ENCODE data around the gene GNG14. TPM values are rescaled to one million over a fixed set of nuclear protein-coding genes. Genes with fewer than 3 reads are reported as not detected.

The GNG14 gene
- total RNA-seq, 4 donors from 2014 or later, result not detected

DNA sequence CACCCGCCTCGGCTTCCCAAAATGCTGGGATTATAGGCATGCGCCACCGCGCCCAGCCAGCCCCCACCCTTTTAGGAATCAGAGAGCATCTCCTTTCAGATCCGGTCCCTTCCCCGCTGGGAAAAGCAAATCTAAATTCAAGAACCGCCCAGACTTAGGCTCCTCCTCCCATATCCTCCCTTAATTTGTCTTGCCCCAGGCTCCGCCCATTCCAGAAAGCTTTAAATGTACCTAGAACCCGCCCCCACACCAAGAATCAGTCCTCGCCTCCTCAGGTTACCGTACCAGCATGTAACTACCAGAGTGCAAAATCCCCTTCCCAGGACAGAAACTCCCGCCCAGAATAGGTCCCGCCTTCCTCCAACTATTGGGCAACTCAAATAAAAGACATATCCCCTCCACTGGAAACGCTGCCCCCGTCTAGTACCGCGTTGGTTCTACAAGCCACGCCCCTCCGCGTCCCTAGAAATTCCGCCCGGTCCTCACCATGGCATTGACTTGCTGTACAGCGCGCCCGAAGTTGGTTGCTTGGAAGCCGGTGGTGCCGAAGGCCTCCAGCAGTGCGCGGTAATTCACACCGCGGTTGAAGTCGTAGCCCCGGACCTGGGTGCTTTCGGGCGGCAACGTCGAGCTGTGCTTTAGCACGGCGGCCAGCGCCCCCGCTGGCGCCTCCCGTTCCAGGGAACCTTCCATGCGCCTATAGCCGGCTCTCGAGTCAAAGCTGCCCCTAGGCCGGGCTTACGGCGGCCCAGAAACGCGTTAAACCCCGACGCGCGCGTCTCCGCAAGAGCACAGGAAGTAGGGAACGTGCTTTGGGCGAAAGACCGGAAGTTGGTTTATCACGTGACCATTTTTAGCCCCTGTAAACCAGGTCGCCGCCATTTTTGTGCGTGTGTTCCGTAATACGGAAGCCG is 6.5 kb upstream of the GNG14 start, which contains the start of gene DHPS:
DHPS (minus strand) TSS at position 807 of the 914 bp plus-strand sequence; CDS start at position 693, 114 bp downstream.
- Histone ChIP-seq H3K4me3 (peak within 1 kb of the TSS; percentile 87 to 99 (median 96)), H3K9me3 (no peaks in the 10 kb centered on the region), H3K27me3 (no peaks in the 10 kb centered on the region), H3K27ac (replicated peaks in 1 of 4) (peak within 1 kb of the TSS; percentile 95 to 100 (median 98)), H3K36me3 (peaks cover 32 to 40% (median 39%) of the 10 kb centered on the region in 4 donors), H3K4me1 (peaks cover 16 to 30% (median 26%) of the 10 kb centered on the region in 4 donors)
- intact Hi-C loops (cut with DNase I), result loop anchor here (10.0 kb wide), 1 partner anchor 163 kb away; no protein-coding TSS in a partner anchor
- TF ChIP-seq, protein P1, sequence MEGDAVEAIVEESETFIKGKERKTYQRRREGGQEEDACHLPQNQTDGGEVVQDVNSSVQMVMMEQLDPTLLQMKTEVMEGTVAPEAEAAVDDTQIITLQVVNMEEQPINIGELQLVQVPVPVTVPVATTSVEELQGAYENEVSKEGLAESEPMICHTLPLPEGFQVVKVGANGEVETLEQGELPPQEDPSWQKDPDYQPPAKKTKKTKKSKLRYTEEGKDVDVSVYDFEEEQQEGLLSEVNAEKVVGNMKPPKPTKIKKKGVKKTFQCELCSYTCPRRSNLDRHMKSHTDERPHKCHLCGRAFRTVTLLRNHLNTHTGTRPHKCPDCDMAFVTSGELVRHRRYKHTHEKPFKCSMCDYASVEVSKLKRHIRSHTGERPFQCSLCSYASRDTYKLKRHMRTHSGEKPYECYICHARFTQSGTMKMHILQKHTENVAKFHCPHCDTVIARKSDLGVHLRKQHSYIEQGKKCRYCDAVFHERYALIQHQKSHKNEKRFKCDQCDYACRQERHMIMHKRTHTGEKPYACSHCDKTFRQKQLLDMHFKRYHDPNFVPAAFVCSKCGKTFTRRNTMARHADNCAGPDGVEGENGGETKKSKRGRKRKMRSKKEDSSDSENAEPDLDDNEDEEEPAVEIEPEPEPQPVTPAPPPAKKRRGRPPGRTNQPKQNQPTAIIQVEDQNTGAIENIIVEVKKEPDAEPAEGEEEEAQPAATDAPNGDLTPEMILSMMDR (IDR thresholded peaks at IDR 0.05), result no peak
- peak; percentile 80 to 89 for TF ChIP-seq POLR2AphosphoS5 (IDR thresholded peaks at IDR 0.05)
- WGBS, result 1% methylated on average over 48 of the region's 68 CpGs
- peak; percentile 97 for DNase-seq (ENCODE audit: extremely low spot score)

DNA sequence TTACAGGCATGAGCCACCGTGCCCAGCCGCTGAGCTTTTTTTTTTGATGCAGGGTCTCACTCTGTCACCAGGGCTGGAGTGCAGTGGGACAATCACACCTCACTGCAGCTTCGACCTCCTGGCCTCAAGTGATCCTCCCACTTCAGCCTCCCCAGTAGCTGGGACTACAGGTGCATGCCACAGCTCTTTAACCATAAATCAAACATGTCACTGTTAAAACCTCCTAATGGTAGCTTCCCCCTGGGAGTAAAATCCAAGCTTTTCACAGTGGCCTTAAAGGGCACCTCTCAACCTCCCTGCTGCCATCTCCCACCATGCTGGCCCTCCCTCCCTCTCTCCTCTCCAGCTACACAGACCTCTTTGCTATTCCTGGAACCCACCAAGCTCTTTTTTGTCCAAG is 2.0 kb upstream of the GNG14 start:
- no peak for TF ChIP-seq POLR2AphosphoS5 (IDR thresholded peaks at IDR 0.05)
- TF ChIP-seq POLR2A (IDR thresholded peaks at IDR 0.05; ENCODE audit: low read depth), result no peak
- no peak for TF ChIP-seq EP300 (IDR thresholded peaks at IDR 0.05)
- TF ChIP-seq, protein P1 (IDR thresholded peaks at IDR 0.05), result no peak
- Histone ChIP-seq H3K36me3 (peaks cover 0 to 16% (median 3%) of the 10 kb centered on the region in 4 donors), H3K9me3 (no peaks in the 10 kb centered on the region), H3K27me3 (no peaks in the 10 kb centered on the region), H3K4me1 (peaks cover 4 to 9% (median 7%) of the 10 kb centered on the region in 4 donors), H3K4me3 (no peak overlapping the region), H3K27ac (replicated peaks in 1 of 4) (no peak overlapping the region)
- DNase-seq (ENCODE audit: extremely low spot score), result no peak
- 89% methylated on average over 3 of the region's 3 CpGs for WGBS
- intact Hi-C loops (cut with DNase I), result loop anchor here (10.0 kb wide), 1 partner anchor 159 kb away; no protein-coding TSS in a partner anchor

DNA sequence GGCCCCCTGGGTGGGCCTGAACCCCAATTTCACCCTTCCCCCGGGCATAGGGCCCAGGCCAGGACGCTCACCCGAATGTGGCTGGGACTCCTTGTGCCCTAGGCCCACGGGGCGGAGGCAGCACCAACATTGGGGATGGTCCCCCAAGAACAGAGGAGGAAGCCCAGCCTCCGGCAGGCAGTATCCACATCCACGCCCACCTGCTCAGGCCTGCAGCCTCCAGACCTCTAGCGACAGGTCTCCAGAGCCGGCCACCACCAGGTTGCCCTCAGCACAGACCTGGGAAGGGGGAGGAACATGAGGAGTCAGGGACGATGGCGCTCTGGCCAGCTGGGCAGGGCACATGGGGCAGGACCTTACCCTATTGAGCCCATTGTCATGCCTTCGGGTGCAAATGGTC is 1.2 kb downstream of the GNG14 start:
- no peak for DNase-seq (ENCODE audit: extremely low spot score)
- WGBS, result 96% methylated on average over 12 of the region's 12 CpGs
- H3K27ac ChIP-seq (replicated peaks in 1 of 4), result no peak overlapping the region
- H3K9me3 ChIP-seq, result no peaks in the 10 kb centered on the region
- TF ChIP-seq, protein P1 (IDR thresholded peaks at IDR 0.05), result no peak
- TF ChIP-seq POLR2AphosphoS5 (IDR thresholded peaks at IDR 0.05) (no peak), POLR2A (IDR thresholded peaks at IDR 0.05; ENCODE audit: low read depth) (no peak), EP300 (IDR thresholded peaks at IDR 0.05) (no peak)
- no peaks in the 10 kb centered on the region for H3K27me3 ChIP-seq
- H3K36me3 ChIP-seq, result peaks cover 0 to 19% (median 3%) of the 10 kb centered on the region in 4 donors
- intact Hi-C loops (cut with DNase I), result loop anchor here (10.0 kb wide), 1 partner anchor 156 kb away; no protein-coding TSS in a partner anchor
- H3K4me3 ChIP-seq, result no peak overlapping the region
- H3K4me1 ChIP-seq, result no peaks in the 10 kb centered on the region

DNA sequence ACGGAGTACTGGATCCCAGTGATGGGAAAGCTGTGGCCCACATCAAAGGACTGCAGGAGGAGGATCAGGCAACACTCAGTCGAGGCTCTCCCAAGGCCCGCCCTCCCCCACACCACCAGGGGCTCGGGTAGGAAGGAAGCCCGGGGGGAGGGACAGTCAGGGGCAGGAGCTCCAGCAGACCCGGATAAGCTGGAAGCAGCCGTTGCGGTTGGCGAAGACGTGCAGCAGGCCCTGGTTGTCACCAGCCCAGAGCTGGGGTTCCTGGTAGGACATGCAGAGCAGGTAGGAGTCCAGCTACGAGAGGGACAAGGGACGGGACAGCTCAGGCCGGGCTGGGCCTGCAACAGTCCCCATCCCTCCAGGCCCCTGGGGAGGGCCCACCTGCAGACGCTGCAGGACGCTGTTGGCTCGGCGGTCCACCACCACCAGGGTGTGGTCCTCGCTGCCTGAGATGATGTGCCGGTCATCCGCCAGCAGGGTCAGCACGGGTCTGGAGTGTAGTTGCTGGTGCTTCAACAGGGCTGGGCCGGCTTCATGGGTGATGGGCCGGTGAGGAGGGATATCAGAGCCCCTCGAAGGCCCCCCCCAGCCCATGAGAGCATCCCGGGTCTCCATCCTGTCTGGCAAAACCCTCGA is 1.9 kb downstream of the GNG14 start:
- H3K4me1 ChIP-seq, result peaks cover 0 to under 1% (median under 1%) of the 10 kb centered on the region in 4 donors
- H3K9me3 ChIP-seq, result no peaks in the 10 kb centered on the region
- no peak overlapping the region for H3K4me3 ChIP-seq
- H3K27ac ChIP-seq (replicated peaks in 1 of 4), result no peak overlapping the region
- 72% methylated on average over 10 of the region's 26 CpGs for WGBS
- TF ChIP-seq POLR2A (IDR thresholded peaks at IDR 0.05; ENCODE audit: low read depth) (no peak), EP300 (IDR thresholded peaks at IDR 0.05) (no peak), POLR2AphosphoS5 (IDR thresholded peaks at IDR 0.05) (no peak)
- TF ChIP-seq, protein P1 (IDR thresholded peaks at IDR 0.05), result no peak
- DNase-seq (ENCODE audit: extremely low spot score), result no peak
- peaks cover 0 to 19% (median 3%) of the 10 kb centered on the region in 4 donors for H3K36me3 ChIP-seq
- intact Hi-C loops (cut with DNase I), result loop anchor here (10.0 kb wide), 1 partner anchor 155 kb away; no protein-coding TSS in a partner anchor
- no peaks in the 10 kb centered on the region for H3K27me3 ChIP-seq

All from esophagus muscularis mucosa (tissue), 4 donors.